HG02588 (cell line): ENCODE measurements around the gene ZNF562.
A peak's percentile ranks its signal among the peaks of the same experiment; 100 is the strongest.

Experiments
- ATAC-seq: cut with Tn5 transposase; IDR thresholded peaks from one replicate; pipeline ENCODE4 v1.9.1; 2021; ENCODE audit warnings: mild to moderate bottlenecking, moderate library complexity; ENCODE audit not compliant: unreplicated experiment

Gene ZNF562

GRCh38 chr19:9645472-9645871 is 29.4 kb downstream of the ZNF562 start:
- ATAC-seq = no peak

- ATAC-seq = no peak
Measured at GRCh38 chr19:9644472-9644871, 30.4 kb downstream of the ZNF562 start.

GRCh38 chr19:9641810-9642209 is 33.1 kb downstream of the ZNF562 start:
- ATAC-seq = no peak

GRCh38 chr19:9640956-9641355 is 33.9 kb downstream of the ZNF562 start:
- ATAC-seq = no peak

GRCh38 chr19:9636018-9636417 is 38.9 kb downstream of the ZNF562 start:
- ATAC-seq = no peak

- ATAC-seq = no peak
Measured at GRCh38 chr19:9627856-9628255, 47.0 kb downstream of the ZNF562 start.

- ATAC-seq = no peak
Measured at GRCh38 chr19:9622531-9622930, 52.4 kb downstream of the ZNF562 start.

- peak; percentile 87 for ATAC-seq
Measured at GRCh38 chr19:9621156-9622037, 53.5 kb downstream of the ZNF562 start, which contains the start of gene ZNF561. ZNF561 (minus strand) TSS chr19:9621232; CDS start chr19:9619456, 1,776 bp downstream.

GRCh38 chr19:9620842-9621155 is 54.1 kb downstream of the ZNF562 start:
- ATAC-seq = no peak

- ATAC-seq = no peak
Measured at GRCh38 chr19:9615844-9616243, 59.1 kb downstream of the ZNF562 start.

GRCh38 chr19:9610484-9611113 is 64.3 kb downstream of the ZNF562 start:
- no peak for ATAC-seq

- ATAC-seq = no peak
Measured at GRCh38 chr19:9608912-9609311, 66.0 kb downstream of the ZNF562 start.

GRCh38 chr19:9597027-9597426 is 77.9 kb downstream of the ZNF562 start:
- ATAC-seq = no peak
